HFFc6 (cell line): Measurements from ENCODE around the gene HSDL1. TPM values are rescaled to one million over a fixed set of nuclear protein-coding genes. Genes with fewer than 3 reads are reported as not detected.

Experiments
- DNase-seq: peaks from one replicate; pipeline ENCODE4 v3.0.0-alpha.2; 2018
- H3K27ac Mint-ChIP-seq: 2 replicates; pipeline ENCODE4 v1.8.0; 2020; ENCODE audit warnings: mild to moderate bottlenecking, mixed read lengths
- H3K27me3 Mint-ChIP-seq: 2 replicates; pipeline ENCODE4 v1.8.0; 2021; ENCODE audit warnings: mild to moderate bottlenecking, moderate library complexity, mixed read lengths; ENCODE audit not compliant: insufficient read depth
- H3K36me3 Mint-ChIP-seq: 2 replicates; pipeline ENCODE4 v1.8.0; 2021; ENCODE audit warnings: low read depth, mixed read lengths
- H3K4me1 Mint-ChIP-seq: 2 replicates; pipeline ENCODE4 v1.8.0; 2020; ENCODE audit warnings: low read depth, mixed read lengths
- H3K4me3 Mint-ChIP-seq: 2 replicates; pipeline ENCODE4 v1.8.0; 2020; ENCODE audit warnings: mild to moderate bottlenecking, moderate library complexity, mixed read lengths
- H3K9me3 Mint-ChIP-seq: 2 replicates; pipeline ENCODE4 v1.8.0; 2020; ENCODE audit warnings: mild to moderate bottlenecking, mixed read lengths
- total RNA-seq, 6 experiments: library from RNA; stranded (reverse); fragmentation: NEBNext Ultra II Directional; extraction: Animal tissue kit (Norgen Biotek cat#: 25700); gene quantifications; 2 replicates in 1 of 6; 3 replicates in 5 of 6; pipeline ENCODE4 v1.2.3, GENCODE V29; 2021
- TF ChIP-seq, protein P1 (sequence below): fragments of 200-600 bp; sonication (generic); IDR thresholded peaks from 2 replicates; pipeline ENCODE4 v1.5.0; 2021; ENCODE audit warnings: antibody characterized with exemption, mild to moderate bottlenecking

The HSDL1 gene
- total RNA-seq, 6 experiments from 2014 or later = 14.8 to 18.8 (median 17.2) TPM

DNA sequence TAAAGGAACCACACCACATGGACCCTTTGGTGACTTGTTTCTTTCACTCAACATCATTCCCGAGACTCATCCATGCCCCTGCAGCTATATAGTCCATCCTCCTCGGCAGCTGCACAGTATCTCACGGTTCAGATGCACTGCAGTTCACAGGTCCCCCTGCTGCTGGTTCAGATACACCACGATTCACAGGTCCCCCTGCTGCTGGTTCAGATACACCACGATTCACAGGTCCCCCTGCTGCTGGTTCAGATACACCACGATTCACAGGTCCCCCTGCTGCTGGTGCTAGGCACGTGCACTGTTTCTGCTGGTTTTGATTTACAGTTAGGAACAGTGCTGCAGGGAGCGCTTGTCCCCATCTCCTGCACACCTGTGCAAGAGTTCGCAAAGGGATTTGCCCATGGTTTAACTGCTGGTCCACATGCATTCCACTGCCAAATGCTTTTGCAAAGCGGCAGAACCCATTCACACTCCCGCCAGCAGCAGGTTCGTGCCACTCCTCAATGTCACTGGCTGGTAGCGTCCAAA lies 3.8 kb downstream of the HSDL1 start:
- no peaks in the 10 kb centered on the region; the same call in 1 of the 2 replicates for H3K27me3 Mint-ChIP-seq
- H3K4me1 Mint-ChIP-seq = peaks cover 34% of the 10 kb centered on the region
- H3K36me3 Mint-ChIP-seq = no peaks in the 10 kb centered on the region
- DNase-seq = no peak
- H3K4me3 Mint-ChIP-seq = no peak overlapping the region
- TF ChIP-seq, protein P1, sequence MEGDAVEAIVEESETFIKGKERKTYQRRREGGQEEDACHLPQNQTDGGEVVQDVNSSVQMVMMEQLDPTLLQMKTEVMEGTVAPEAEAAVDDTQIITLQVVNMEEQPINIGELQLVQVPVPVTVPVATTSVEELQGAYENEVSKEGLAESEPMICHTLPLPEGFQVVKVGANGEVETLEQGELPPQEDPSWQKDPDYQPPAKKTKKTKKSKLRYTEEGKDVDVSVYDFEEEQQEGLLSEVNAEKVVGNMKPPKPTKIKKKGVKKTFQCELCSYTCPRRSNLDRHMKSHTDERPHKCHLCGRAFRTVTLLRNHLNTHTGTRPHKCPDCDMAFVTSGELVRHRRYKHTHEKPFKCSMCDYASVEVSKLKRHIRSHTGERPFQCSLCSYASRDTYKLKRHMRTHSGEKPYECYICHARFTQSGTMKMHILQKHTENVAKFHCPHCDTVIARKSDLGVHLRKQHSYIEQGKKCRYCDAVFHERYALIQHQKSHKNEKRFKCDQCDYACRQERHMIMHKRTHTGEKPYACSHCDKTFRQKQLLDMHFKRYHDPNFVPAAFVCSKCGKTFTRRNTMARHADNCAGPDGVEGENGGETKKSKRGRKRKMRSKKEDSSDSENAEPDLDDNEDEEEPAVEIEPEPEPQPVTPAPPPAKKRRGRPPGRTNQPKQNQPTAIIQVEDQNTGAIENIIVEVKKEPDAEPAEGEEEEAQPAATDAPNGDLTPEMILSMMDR = no peak
- no peak overlapping the region for H3K27ac Mint-ChIP-seq
- no peaks in the 10 kb centered on the region for H3K9me3 Mint-ChIP-seq

DNA sequence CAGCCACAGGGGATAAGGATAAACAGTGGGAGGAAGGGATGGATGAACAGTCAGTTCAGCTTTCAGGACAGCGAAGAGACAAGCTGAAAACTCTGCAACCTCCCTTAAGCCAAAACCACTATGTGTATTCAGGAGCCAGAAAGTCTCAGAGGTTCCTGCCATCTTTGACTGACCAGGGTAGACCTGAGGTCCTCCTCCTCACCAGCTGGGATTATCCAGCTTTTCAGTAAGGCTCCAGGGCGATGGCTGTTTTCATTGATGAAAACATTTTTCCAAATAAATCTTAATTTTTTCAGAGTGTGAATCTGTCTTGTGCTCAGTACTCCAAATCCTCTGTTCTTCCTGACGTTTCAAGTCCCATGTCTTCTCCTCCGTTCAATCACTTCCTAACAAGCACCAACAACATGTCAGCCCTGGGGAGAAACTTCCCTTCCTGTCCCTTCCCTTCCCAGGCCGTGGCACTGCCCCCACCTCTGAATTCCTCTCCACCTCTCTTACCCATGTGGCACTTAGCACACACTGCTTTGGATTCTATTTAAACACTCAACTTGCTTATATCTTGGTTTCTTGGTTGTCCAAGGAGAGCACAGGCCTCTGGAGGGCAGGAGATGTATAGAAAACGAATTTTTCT lies 5.2 kb downstream of the HSDL1 start:
- no peaks in the 10 kb centered on the region; the same call in 1 of the 2 replicates for H3K27me3 Mint-ChIP-seq

GRCh38 chr16:84138824-84139627 lies 6.0 kb downstream of the HSDL1 start:
- no peaks in the 10 kb centered on the region; the same call in 1 of the 2 replicates for H3K27me3 Mint-ChIP-seq
- H3K36me3 Mint-ChIP-seq = no peaks in the 10 kb centered on the region
- TF ChIP-seq, protein P1 = no peak
- no peak overlapping the region for H3K4me3 Mint-ChIP-seq
- no peak for DNase-seq
- H3K27ac Mint-ChIP-seq = peak overlapping the region; percentile 23
- H3K9me3 Mint-ChIP-seq = no peaks in the 10 kb centered on the region
- peaks cover 40% of the 10 kb centered on the region for H3K4me1 Mint-ChIP-seq

More for the DNA sequence above, 5.2 kb downstream of the HSDL1 start:
- no peak overlapping the region for H3K4me3 Mint-ChIP-seq
- peaks cover 44% of the 10 kb centered on the region for H3K4me1 Mint-ChIP-seq
- DNase-seq = no peak
- no peaks in the 10 kb centered on the region for H3K9me3 Mint-ChIP-seq
- TF ChIP-seq, protein P1 = no peak
- H3K36me3 Mint-ChIP-seq = no peaks in the 10 kb centered on the region
- H3K27ac Mint-ChIP-seq = no peak overlapping the region

GRCh38 chr16:84138500-84138823 lies 6.5 kb downstream of the HSDL1 start:
- Mint-ChIP-seq H3K36me3 (no peaks in the 10 kb centered on the region), H3K4me1 (peaks cover 37% of the 10 kb centered on the region), H3K27me3 (no peaks in the 10 kb centered on the region; the same call in 1 of the 2 replicates), H3K9me3 (no peaks in the 10 kb centered on the region), H3K4me3 (no peak overlapping the region), H3K27ac (no peak overlapping the region)
- DNase-seq = peak; percentile 15
- TF ChIP-seq, protein P1 = no peak

GRCh38 chr16:84137769-84138357 lies 7.1 kb downstream of the HSDL1 start:
- Mint-ChIP-seq H3K36me3 (no peaks in the 10 kb centered on the region), H3K9me3 (no peaks in the 10 kb centered on the region), H3K27me3 (no peaks in the 10 kb centered on the region; the same call in 1 of the 2 replicates), H3K27ac (no peak overlapping the region), H3K4me3 (no peak overlapping the region), H3K4me1 (peaks cover 33% of the 10 kb centered on the region)
- TF ChIP-seq, protein P1 = no peak
- DNase-seq = no peak
